AG09309 (cell line): Measurements from ENCODE around the gene C11orf65.

Source experiments
- DNase-seq: peaks from one replicate; pipeline ENCODE4 v3.0.0-alpha.2; 2010; ENCODE audit warnings: low read depth
- H3K4me3 ChIP-seq: 2 replicates; pipeline ENCODE4 v1.5.1; 2011; ENCODE audit warnings: mild to moderate bottlenecking, low read depth, low read length, moderate library complexity; ENCODE audit not compliant: control insufficient read depth
- TF ChIP-seq, protein P1 (sequence below): IDR thresholded peaks from 2 replicates; pipeline ENCODE4 v1.5.1; 2011; ENCODE audit warnings: mild to moderate bottlenecking, low read depth, low read length, inconsistent platforms; ENCODE audit not compliant: insufficient read depth, control insufficient read depth; ENCODE audit errors: missing control alignments

The C11orf65 gene

DNA sequence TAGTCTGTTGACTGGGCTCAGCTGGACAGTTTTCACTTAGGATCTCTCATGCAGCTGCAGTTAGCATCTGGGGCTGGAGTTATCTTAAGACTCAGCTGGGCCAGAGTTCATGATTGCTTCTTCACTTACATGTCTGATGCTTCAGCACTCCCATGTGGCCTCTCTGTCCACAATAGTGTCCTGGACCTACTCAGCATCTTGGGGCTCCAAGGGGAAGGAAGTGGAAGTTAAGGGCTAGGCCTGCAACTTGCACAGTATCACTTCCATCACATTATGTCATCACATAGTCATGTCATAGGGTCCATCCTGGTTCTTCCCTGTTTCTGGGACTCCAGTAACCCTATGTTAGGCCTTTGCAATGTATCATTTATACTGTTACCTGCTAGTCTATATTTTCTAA, 115.9 kb downstream of the C11orf65 start:
- H3K4me3 ChIP-seq = no peak overlapping the region
- no peak for DNase-seq
- TF ChIP-seq, protein P1, sequence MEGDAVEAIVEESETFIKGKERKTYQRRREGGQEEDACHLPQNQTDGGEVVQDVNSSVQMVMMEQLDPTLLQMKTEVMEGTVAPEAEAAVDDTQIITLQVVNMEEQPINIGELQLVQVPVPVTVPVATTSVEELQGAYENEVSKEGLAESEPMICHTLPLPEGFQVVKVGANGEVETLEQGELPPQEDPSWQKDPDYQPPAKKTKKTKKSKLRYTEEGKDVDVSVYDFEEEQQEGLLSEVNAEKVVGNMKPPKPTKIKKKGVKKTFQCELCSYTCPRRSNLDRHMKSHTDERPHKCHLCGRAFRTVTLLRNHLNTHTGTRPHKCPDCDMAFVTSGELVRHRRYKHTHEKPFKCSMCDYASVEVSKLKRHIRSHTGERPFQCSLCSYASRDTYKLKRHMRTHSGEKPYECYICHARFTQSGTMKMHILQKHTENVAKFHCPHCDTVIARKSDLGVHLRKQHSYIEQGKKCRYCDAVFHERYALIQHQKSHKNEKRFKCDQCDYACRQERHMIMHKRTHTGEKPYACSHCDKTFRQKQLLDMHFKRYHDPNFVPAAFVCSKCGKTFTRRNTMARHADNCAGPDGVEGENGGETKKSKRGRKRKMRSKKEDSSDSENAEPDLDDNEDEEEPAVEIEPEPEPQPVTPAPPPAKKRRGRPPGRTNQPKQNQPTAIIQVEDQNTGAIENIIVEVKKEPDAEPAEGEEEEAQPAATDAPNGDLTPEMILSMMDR = no peak

DNA sequence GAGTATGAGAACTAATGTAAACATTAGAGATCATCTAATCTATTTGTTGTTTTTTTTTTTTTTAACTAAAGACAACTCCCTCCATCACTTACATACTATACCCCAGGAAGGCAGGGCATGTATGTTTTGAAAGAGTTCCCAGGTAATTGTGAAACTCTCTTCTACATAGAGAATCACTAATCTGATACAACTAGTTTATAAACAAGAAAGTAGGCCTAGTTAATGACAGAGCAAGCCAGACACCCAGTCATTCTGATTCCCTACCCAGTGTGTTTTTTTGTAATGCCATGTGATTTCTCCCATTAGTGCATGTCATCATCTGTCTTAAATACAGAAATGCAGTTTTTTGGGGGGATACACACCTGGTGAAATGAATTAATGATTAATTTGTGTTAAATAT, 120.9 kb downstream of the C11orf65 start:
- no peak for DNase-seq
- no peak overlapping the region for H3K4me3 ChIP-seq
- TF ChIP-seq, protein P1 = no peak

DNA sequence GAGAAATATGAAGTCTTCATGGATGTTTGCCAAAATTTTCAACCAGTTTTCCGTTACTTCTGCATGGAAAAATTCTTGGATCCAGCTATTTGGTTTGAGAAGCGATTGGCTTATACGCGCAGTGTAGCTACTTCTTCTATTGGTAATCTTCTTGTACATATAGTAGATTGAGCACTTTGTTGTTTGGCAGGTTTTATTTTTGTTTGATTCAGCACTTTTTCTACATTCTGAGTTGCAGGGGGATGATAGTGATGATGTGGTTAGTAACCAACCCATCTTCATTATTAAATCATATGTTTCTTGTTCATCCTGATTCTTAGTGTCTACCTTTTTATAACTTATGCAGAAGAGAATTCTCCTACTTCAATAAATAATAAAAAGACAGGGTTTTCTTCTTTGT, 121.6 kb downstream of the C11orf65 start:
- DNase-seq = no peak
- TF ChIP-seq, protein P1 = no peak

DNA sequence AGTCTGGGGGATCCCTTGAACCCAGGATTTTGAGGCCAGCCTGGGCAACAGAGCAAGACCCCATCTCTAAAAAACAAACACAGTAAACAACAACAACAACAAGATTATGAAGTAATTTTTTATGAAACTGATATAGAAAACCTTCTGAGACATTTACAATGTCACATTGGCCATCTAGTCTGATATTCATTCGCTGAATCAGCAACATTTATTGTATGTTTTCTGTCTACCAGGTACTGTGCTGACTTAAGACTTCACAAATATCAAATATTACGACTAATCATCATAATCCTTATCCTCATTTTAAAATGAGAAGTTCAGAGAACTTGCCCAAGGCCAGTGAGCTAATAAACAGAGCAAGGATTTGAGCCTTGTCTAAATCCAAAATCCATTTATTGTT, 123.6 kb downstream of the C11orf65 start:
- TF ChIP-seq, protein P1 = no peak
- no peak overlapping the region for H3K4me3 ChIP-seq
- no peak for DNase-seq

More for the DNA sequence above, 121.6 kb downstream of the C11orf65 start:
- no peak overlapping the region for H3K4me3 ChIP-seq

DNA sequence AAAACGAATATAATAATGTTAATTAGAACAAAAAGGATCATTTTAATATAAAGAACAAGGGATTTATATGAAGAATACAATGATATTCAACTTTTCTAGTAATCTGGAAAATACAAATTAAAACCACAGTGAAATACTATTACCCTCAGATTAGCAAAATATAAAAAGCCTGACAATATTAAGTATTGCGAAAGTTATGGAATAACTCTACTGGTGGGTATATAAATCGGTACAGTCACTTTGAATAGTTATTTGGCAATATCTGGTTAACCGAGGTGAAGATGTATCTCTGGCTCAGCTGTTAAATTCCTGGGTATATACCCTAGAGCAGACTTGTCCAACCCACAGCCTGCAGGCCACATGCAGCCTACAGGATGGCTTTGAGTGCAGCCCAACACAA, 125.7 kb downstream of the C11orf65 start:
- H3K4me3 ChIP-seq = no peak overlapping the region
- TF ChIP-seq, protein P1 = no peak
- no peak for DNase-seq

DNA sequence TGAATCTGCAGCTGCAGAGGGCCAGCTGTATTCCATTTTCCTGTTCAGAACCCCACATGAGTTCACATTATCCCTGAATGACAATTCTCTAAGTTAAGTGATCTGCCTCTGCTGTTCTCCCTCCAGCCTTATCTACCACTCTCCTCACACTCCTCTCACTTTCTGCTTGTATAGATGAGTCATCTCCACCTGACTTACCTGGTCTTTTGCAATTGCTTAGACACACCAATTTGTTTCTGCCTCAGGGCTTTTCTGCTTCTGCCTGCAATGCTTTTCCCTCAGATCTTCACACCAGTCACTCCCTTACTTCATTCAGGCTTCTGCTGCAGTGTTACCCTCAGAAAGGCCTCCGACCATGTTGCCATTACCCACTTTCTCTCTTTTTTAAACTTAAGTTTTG, 126.4 kb downstream of the C11orf65 start:
- no peak overlapping the region for H3K4me3 ChIP-seq
- TF ChIP-seq, protein P1 = no peak
- DNase-seq = no peak

DNA sequence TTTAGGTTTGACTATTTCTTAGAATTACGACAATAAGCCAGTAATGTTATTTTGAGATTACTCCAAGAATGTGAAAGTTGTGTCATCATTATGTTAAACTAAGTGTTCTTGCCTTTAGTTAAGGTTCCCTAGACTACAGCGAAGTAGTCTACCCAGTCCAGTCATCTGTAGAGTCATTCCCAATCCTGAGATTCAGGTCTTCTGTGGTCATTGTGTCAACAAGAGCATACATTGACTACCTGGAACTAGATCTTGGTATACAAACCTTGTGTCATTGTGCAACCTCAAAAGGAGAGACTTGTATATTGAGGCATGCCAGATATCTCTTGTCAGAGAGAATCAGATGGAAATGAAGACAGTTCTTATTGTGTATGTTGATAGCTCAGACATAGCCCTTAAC, 128.6 kb downstream of the C11orf65 start:
- no peak for DNase-seq
- TF ChIP-seq, protein P1 = no peak
- no peak overlapping the region for H3K4me3 ChIP-seq
